Duodenal mucosa (tissue), 2 donors: ENCODE results near the gene TP53I11.

ENCODE experiments used
- H3K27ac ChIP-seq: one replicate; pipeline ENCODE4 v1.7.0; 2013; ENCODE audit warnings: low read depth, low read length
- H3K27me3 ChIP-seq, 2 donors: one replicate each; pipeline ENCODE4 v1.7.0; 2013; ENCODE audit warnings: low read length in 2 of 2, control low read depth in 1 of 2; ENCODE audit not compliant: insufficient read depth in 2 of 2, control insufficient read depth in 1 of 2
- H3K36me3 ChIP-seq, 2 donors: one replicate each; pipeline ENCODE4 v1.7.0; 2013; ENCODE audit warnings: low read length in 2 of 2, control low read depth in 1 of 2; ENCODE audit not compliant: insufficient read depth in 2 of 2, control insufficient read depth in 1 of 2
- H3K4me1 ChIP-seq, 2 donors: one replicate each; pipeline ENCODE4 v1.7.0; 2013; ENCODE audit warnings: low read length in 2 of 2, control low read depth in 1 of 2; ENCODE audit not compliant: insufficient read depth in 2 of 2, control insufficient read depth in 1 of 2
- H3K4me3 ChIP-seq, 2 donors: one replicate each; pipeline ENCODE4 v1.7.0; 2013; ENCODE audit warnings: low read length in 2 of 2, low read depth in 1 of 2
- H3K9ac ChIP-seq, 2 donors: one replicate each; pipeline ENCODE4 v1.7.0; 2013; ENCODE audit warnings: low read length in 2 of 2, low read depth in 1 of 2
- H3K9me3 ChIP-seq, 2 donors: one replicate each; pipeline ENCODE4 v1.7.0; 2013; ENCODE audit warnings: low read length in 2 of 2, control low read depth in 1 of 2; ENCODE audit not compliant: control insufficient read depth in 1 of 2

TP53I11 gene

GRCh38 chr11:44909557-44909956, 41.1 kb downstream of the TP53I11 start:
- no peak overlapping the region for H3K4me3 ChIP-seq
- peaks cover 27 to 39% of the 10 kb centered on the region in 2 donors for H3K4me1 ChIP-seq
- H3K27me3 ChIP-seq, result no peaks in the 10 kb centered on the region
- no peak overlapping the region for H3K9ac ChIP-seq
- peaks cover 0 to 3% of the 10 kb centered on the region in 2 donors for H3K36me3 ChIP-seq
- no peak overlapping the region for H3K27ac ChIP-seq
- H3K9me3 ChIP-seq, result no peaks in the 10 kb centered on the region

GRCh38 chr11:44906649-44907048, 44.0 kb downstream of the TP53I11 start:
- no peaks in the 10 kb centered on the region for H3K9me3 ChIP-seq
- H3K27me3 ChIP-seq, result no peaks in the 10 kb centered on the region
- no peak overlapping the region for H3K4me3 ChIP-seq
- no peaks in the 10 kb centered on the region for H3K36me3 ChIP-seq
- H3K4me1 ChIP-seq, result peaks cover 16 to 29% of the 10 kb centered on the region in 2 donors
- H3K9ac ChIP-seq, result no peak overlapping the region
- H3K27ac ChIP-seq, result no peak overlapping the region

GRCh38 chr11:44905131-44905866, 45.4 kb downstream of the TP53I11 start:
- H3K4me1 ChIP-seq, result peaks cover 19 to 22% of the 10 kb centered on the region in 2 donors
- H3K36me3 ChIP-seq, result no peaks in the 10 kb centered on the region

GRCh38 chr11:44904261-44905020, 46.2 kb downstream of the TP53I11 start:
- Histone ChIP-seq H3K9me3 (no peaks in the 10 kb centered on the region), H3K4me1 (peaks cover 19 to 22% of the 10 kb centered on the region in 2 donors), H3K4me3 (no peak overlapping the region), H3K27me3 (no peaks in the 10 kb centered on the region), H3K27ac (no peak overlapping the region), H3K9ac (no peak overlapping the region), H3K36me3 (no peaks in the 10 kb centered on the region)

More at GRCh38 chr11:44905131-44905866, 45.4 kb downstream of the TP53I11 start:
- no peaks in the 10 kb centered on the region for H3K9me3 ChIP-seq
- H3K9ac ChIP-seq, result no peak overlapping the region
- no peaks in the 10 kb centered on the region for H3K27me3 ChIP-seq
- no peak overlapping the region for H3K27ac ChIP-seq
- no peak overlapping the region for H3K4me3 ChIP-seq

- no peak overlapping the region for H3K27ac ChIP-seq
- no peaks in the 10 kb centered on the region for H3K36me3 ChIP-seq
- no peaks in the 10 kb centered on the region for H3K27me3 ChIP-seq
- no peak overlapping the region for H3K9ac ChIP-seq
- H3K9me3 ChIP-seq, result peaks cover 0 to 2% of the 10 kb centered on the region in 2 donors
- peaks cover 19 to 22% of the 10 kb centered on the region in 2 donors for H3K4me1 ChIP-seq
- H3K4me3 ChIP-seq, result no peak overlapping the region
Observed at GRCh38 chr11:44903518-44903917, 47.2 kb downstream of the TP53I11 start.

GRCh38 chr11:44903035-44903434, 47.6 kb downstream of the TP53I11 start:
- no peak overlapping the region for H3K4me3 ChIP-seq
- no peaks in the 10 kb centered on the region for H3K36me3 ChIP-seq
- H3K9ac ChIP-seq, result no peak overlapping the region
- peaks cover 0 to 6% of the 10 kb centered on the region in 2 donors for H3K9me3 ChIP-seq
- peaks cover 19 to 21% of the 10 kb centered on the region in 2 donors for H3K4me1 ChIP-seq
- no peaks in the 10 kb centered on the region for H3K27me3 ChIP-seq
- H3K27ac ChIP-seq, result no peak overlapping the region

- Histone ChIP-seq H3K36me3 (no peaks in the 10 kb centered on the region), H3K27me3 (no peaks in the 10 kb centered on the region), H3K27ac (no peak overlapping the region), H3K9me3 (peaks cover 0 to 6% of the 10 kb centered on the region in 2 donors), H3K4me1 (peaks cover 11% of the 10 kb centered on the region in 2 donors), H3K9ac (no peak overlapping the region), H3K4me3 (no peak overlapping the region)
Observed at GRCh38 chr11:44901786-44902185, 48.9 kb downstream of the TP53I11 start.

GRCh38 chr11:44901120-44901633, 49.5 kb downstream of the TP53I11 start:
- no peaks in the 10 kb centered on the region for H3K27me3 ChIP-seq
- H3K27ac ChIP-seq, result no peak overlapping the region
- H3K36me3 ChIP-seq, result no peaks in the 10 kb centered on the region
- H3K9ac ChIP-seq, result no peak overlapping the region
- H3K9me3 ChIP-seq, result peaks cover 0 to 6% of the 10 kb centered on the region in 2 donors
- H3K4me1 ChIP-seq, result peaks cover 5 to 6% of the 10 kb centered on the region in 2 donors
- no peak overlapping the region for H3K4me3 ChIP-seq

- peaks cover 0 to 6% of the 10 kb centered on the region in 2 donors for H3K4me1 ChIP-seq
- no peaks in the 10 kb centered on the region for H3K36me3 ChIP-seq
Observed at GRCh38 chr11:44899959-44900358, 50.7 kb downstream of the TP53I11 start.

More at GRCh38 chr11:44899959-44900358, 50.7 kb downstream of the TP53I11 start:
- H3K27me3 ChIP-seq, result no peaks in the 10 kb centered on the region
- no peak overlapping the region for H3K9ac ChIP-seq
- no peak overlapping the region for H3K27ac ChIP-seq
- no peak overlapping the region for H3K4me3 ChIP-seq
- peaks cover 0 to 6% of the 10 kb centered on the region in 2 donors for H3K9me3 ChIP-seq
